ENCODE results near the gene ZNF683.
"Not testable (repeated sequence)": the region's sequence is repeated elsewhere in the genome, so short reads cannot be mapped to it uniquely, and the experiment has no call there.

The ZNF683 gene

GRCh38 chr1:26389604-26390247, 17.2 kb upstream of the ZNF683 start:
- H3K27ac ChIP-seq (ENCODE audit: low read length): no peak overlapping the region

GRCh38 chr1:26388791-26389445, 16.4 kb upstream of the ZNF683 start:
- Histone ChIP-seq H3K9ac (ENCODE audit: low read length) (no peak overlapping the region), H3K9me3 (replicated peaks; ENCODE audit: insufficient read depth, low read length) (no peaks in the 10 kb centered on the region), H3K36me3 (replicated peaks; ENCODE audit: insufficient read depth, low read length) (no peaks in the 10 kb centered on the region), H4K20me1 (ENCODE audit: insufficient read depth, low read length) (no peaks in the 10 kb centered on the region), H3K4me1 (ENCODE audit: low read length) (no peaks in the 10 kb centered on the region), H3K79me2 (ENCODE audit: low read length) (no peaks in the 10 kb centered on the region), H2AFZ (ENCODE audit: low read length) (no peak overlapping the region), H3K27me3 (replicated peaks; ENCODE audit: insufficient read depth, low read length) (no peaks in the 10 kb centered on the region), H3K4me2 (ENCODE audit: low read depth, low read length) (no peak overlapping the region), H3K27ac (ENCODE audit: low read length) (no peak overlapping the region), H3K4me3 (ENCODE audit: low read length) (no peak overlapping the region), H3K9me2 (replicated peaks; ENCODE audit: insufficient read depth, low read length) (no peaks in the 10 kb centered on the region), H3F3A (ENCODE audit: insufficient read depth, low read length) (no peaks in the 10 kb centered on the region)
- TF ChIP-seq EZH2phosphoT487 (IDR thresholded peaks at IDR 0.05; ENCODE audit: low read length) (no peak), EZH2 (optimal IDR thresholded peaks at IDR 0.05; ENCODE audit: low read depth, low read length) (no peak), CTCF (IDR thresholded peaks at IDR 0.05; ENCODE audit: low read length) (no peak)
- no peak for DNase-seq

More at GRCh38 chr1:26389604-26390247, 17.2 kb upstream of the ZNF683 start:
- H3K4me2 ChIP-seq (ENCODE audit: low read depth, low read length): no peak overlapping the region
- no peak overlapping the region for H3K9ac ChIP-seq (ENCODE audit: low read length)
- no peaks in the 10 kb centered on the region for H3K4me1 ChIP-seq (ENCODE audit: low read length)
- H3K9me3 ChIP-seq (replicated peaks; ENCODE audit: insufficient read depth, low read length): no peaks in the 10 kb centered on the region
- no peaks in the 10 kb centered on the region for H3F3A ChIP-seq (ENCODE audit: insufficient read depth, low read length)
- H2AFZ ChIP-seq (ENCODE audit: low read length): no peak overlapping the region
- no peaks in the 10 kb centered on the region for H3K9me2 ChIP-seq (replicated peaks; ENCODE audit: insufficient read depth, low read length)
- 0 out of 2 replicates have a peak, but pooled peaks cover under 1% of the 10 kb centered on the region for H3K27me3 ChIP-seq (replicated peaks; ENCODE audit: insufficient read depth, low read length)
- DNase-seq: no peak
- H3K4me3 ChIP-seq (ENCODE audit: low read length): no peak overlapping the region
- no peaks in the 10 kb centered on the region for H4K20me1 ChIP-seq (ENCODE audit: insufficient read depth, low read length)
- no peaks in the 10 kb centered on the region for H3K79me2 ChIP-seq (ENCODE audit: low read length)
- no peaks in the 10 kb centered on the region for H3K36me3 ChIP-seq (replicated peaks; ENCODE audit: insufficient read depth, low read length)
- TF ChIP-seq CTCF (IDR thresholded peaks at IDR 0.05; ENCODE audit: low read length) (no peak), EZH2phosphoT487 (IDR thresholded peaks at IDR 0.05; ENCODE audit: low read length) (no peak), EZH2 (optimal IDR thresholded peaks at IDR 0.05; ENCODE audit: low read depth, low read length) (no peak)

GRCh38 chr1:26387447-26387846, 14.9 kb upstream of the ZNF683 start:
- no peak overlapping the region for H3K27ac ChIP-seq (ENCODE audit: low read length)
- no peaks in the 10 kb centered on the region for H4K20me1 ChIP-seq (ENCODE audit: insufficient read depth, low read length)
- no peak overlapping the region for H2AFZ ChIP-seq (ENCODE audit: low read length)
- H3K9me2 ChIP-seq (replicated peaks; ENCODE audit: insufficient read depth, low read length): no peaks in the 10 kb centered on the region
- TF ChIP-seq CTCF (IDR thresholded peaks at IDR 0.05; ENCODE audit: low read length): no peak
- TF ChIP-seq EZH2phosphoT487 (IDR thresholded peaks at IDR 0.05; ENCODE audit: low read length): no peak
- no peak for TF ChIP-seq EZH2 (optimal IDR thresholded peaks at IDR 0.05; ENCODE audit: low read depth, low read length)
- no peaks in the 10 kb centered on the region for H3K27me3 ChIP-seq (replicated peaks; ENCODE audit: insufficient read depth, low read length)
- DNase-seq: no peak
- no peak overlapping the region for H3K9ac ChIP-seq (ENCODE audit: low read length)
- no peaks in the 10 kb centered on the region for H3K36me3 ChIP-seq (replicated peaks; ENCODE audit: insufficient read depth, low read length)
- no peak overlapping the region for H3K4me3 ChIP-seq (ENCODE audit: low read length)
- H3F3A ChIP-seq (ENCODE audit: insufficient read depth, low read length): no peaks in the 10 kb centered on the region
- H3K79me2 ChIP-seq (ENCODE audit: low read length): no peaks in the 10 kb centered on the region
- no peak overlapping the region for H3K4me2 ChIP-seq (ENCODE audit: low read depth, low read length)
- H3K4me1 ChIP-seq (ENCODE audit: low read length): no peaks in the 10 kb centered on the region
- H3K9me3 ChIP-seq (replicated peaks; ENCODE audit: insufficient read depth, low read length): no peaks in the 10 kb centered on the region

- not testable (repeated sequence) for H3K36me3 ChIP-seq (replicated peaks; ENCODE audit: insufficient read depth, low read length); DNase-seq; H4K20me1 ChIP-seq (ENCODE audit: insufficient read depth, low read length); H3K27ac ChIP-seq (ENCODE audit: low read length); H3F3A ChIP-seq (ENCODE audit: insufficient read depth, low read length); H3K79me2 ChIP-seq (ENCODE audit: low read length); H2AFZ ChIP-seq (ENCODE audit: low read length); H3K27me3 ChIP-seq (replicated peaks; ENCODE audit: insufficient read depth, low read length); H3K9me3 ChIP-seq (replicated peaks; ENCODE audit: insufficient read depth, low read length); H3K4me3 ChIP-seq (ENCODE audit: low read length); H3K4me1 ChIP-seq (ENCODE audit: low read length); H3K9me2 ChIP-seq (replicated peaks; ENCODE audit: insufficient read depth, low read length); H3K9ac ChIP-seq (ENCODE audit: low read length); H3K4me2 ChIP-seq (ENCODE audit: low read depth, low read length)
Measured at GRCh38 chr1:26385063-26385462, 12.5 kb upstream of the ZNF683 start.
